Common myeloid progenitor, CD34-positive (primary cell): ENCODE data around the gene ZBTB8A.

Experiments used
- CTCF ChIA-PET: fragments of 350-600 bp; sonication (Branson Sonifier 250); formaldehyde crosslinking; loops from one replicate; lab custom pipeline; 2021; ENCODE audit warnings: antibody characterized with exemption; lab: Charles Lee
- POLR2A ChIA-PET: fragments of 350-600 bp; sonication (Branson Sonifier 250); formaldehyde crosslinking; loops from one replicate; lab custom pipeline; 2021; ENCODE audit warnings: antibody characterized with exemption; lab: Charles Lee
- DNase-seq, 3 donors: peaks; one replicate each; pipeline versions ENCODE4 v3.0.0 to v3.0.0-alpha.2; 2013
- H3K27ac ChIP-seq, 2 experiments: 1 replicate in 1 of 2; 2 replicates in 1 of 2; pipeline ENCODE4 v1.7.0; 2013; ENCODE audit warnings: inconsistent platforms in 2 of 2, low read length in 2 of 2, mild to moderate bottlenecking in 2 of 2, low read depth in 1 of 2, moderate library complexity in 1 of 2; ENCODE audit not compliant: severe bottlenecking in 2 of 2, insufficient read depth in 1 of 2, poor library complexity in 1 of 2
- H3K27me3 ChIP-seq, 5 experiments: replicated peaks in 2 of 5; 1 replicate in 3 of 5; 2 replicates in 2 of 5; pipeline versions ENCODE4 v1.6.1 to v1.7.0; 2013; ENCODE audit warnings: low read length in 4 of 5, mild to moderate bottlenecking in 2 of 5, moderate library complexity in 2 of 5, inconsistent platforms in 1 of 5; ENCODE audit not compliant: insufficient read depth in 5 of 5, control insufficient read depth in 4 of 5
- H3K36me3 ChIP-seq, 4 experiments: 1 replicate in 2 of 4; 2 replicates in 2 of 4; pipeline versions ENCODE4 v1.6.1 to v1.7.0; 2013; ENCODE audit warnings: low read length in 3 of 4, control low read depth in 1 of 4, mild to moderate bottlenecking in 1 of 4; ENCODE audit not compliant: control insufficient read depth in 4 of 4, insufficient read depth in 4 of 4
- H3K4me1 ChIP-seq, 4 experiments: 1 replicate in 3 of 4; 2 replicates in 1 of 4; pipeline versions ENCODE4 v1.6.1 to v1.7.1; 2013; ENCODE audit warnings: low read length in 3 of 4, mild to moderate bottlenecking in 3 of 4, control low read depth in 1 of 4, inconsistent platforms in 1 of 4, moderate library complexity in 1 of 4; ENCODE audit not compliant: control insufficient read depth in 4 of 4, insufficient read depth in 4 of 4; ENCODE audit errors: control extremely low read depth in 1 of 4
- H3K4me3 ChIP-seq, 7 experiments: 1 replicate in 4 of 7; 2 replicates in 3 of 7; pipeline versions ENCODE4 v1.5.1 to v1.7.0; 2013; ENCODE audit warnings: mild to moderate bottlenecking in 7 of 7, low read length in 6 of 7, moderate library complexity in 6 of 7, inconsistent platforms in 2 of 7, low read depth in 2 of 7, control low read depth in 1 of 7; ENCODE audit not compliant: insufficient read depth in 4 of 7, control insufficient read depth in 1 of 7; ENCODE audit errors: extremely low read depth in 1 of 7
- H3K9me3 ChIP-seq, 5 experiments: 1 replicate in 4 of 5; 2 replicates in 1 of 5; pipeline versions ENCODE4 v1.6.1 to v1.7.1; 2013; ENCODE audit warnings: low read length in 4 of 5, mild to moderate bottlenecking in 2 of 5, inconsistent platforms in 1 of 5, low read depth in 1 of 5, moderate library complexity in 1 of 5; ENCODE audit not compliant: control insufficient read depth in 4 of 5, insufficient read depth in 2 of 5; ENCODE audit errors: control extremely low read depth in 1 of 5
- WGBS: methylation state at CpG from one replicate; pipeline ENCODE4 v1.1.5; 2013; ENCODE audit not compliant: insufficient coverage; 5-methylcytosine and 5-hydroxymethylcytosine counted together

The ZBTB8A gene

GRCh38 chr1:32533792-32534327, 5.4 kb upstream of the ZBTB8A start:
- POLR2A ChIA-PET = interaction anchor here (0.6 to 0.9 kb wide), 4 partner anchors 9 to 139 kb away, joined by 3 to 5 read pairs (median 4); no protein-coding TSS in a partner anchor
- H3K27ac ChIP-seq = peak overlapping the region; percentile 57 to 79
- no peaks in the 10 kb centered on the region for H3K36me3 ChIP-seq
- H3K4me3 ChIP-seq = peak overlapping the region in 1 of 7 experiments; percentile 51
- peaks cover 25 to 62% (median 53%) of the 10 kb centered on the region in 4 experiments for H3K4me1 ChIP-seq
- H3K27me3 ChIP-seq = no peaks in the 10 kb centered on the region
- CTCF ChIA-PET = interaction anchor here (1.0 to 8.9 kb wide), 7 partner anchors 10 to 54 kb away, joined by 3 to 57 read pairs (median 3); no protein-coding TSS in a partner anchor
- peak; percentile 91 to 99 (median 97) for DNase-seq
- peaks cover 0 to 2% (median 0%) of the 10 kb centered on the region in 5 experiments for H3K9me3 ChIP-seq
- WGBS = 0% methylated on average over 2 of the region's 4 CpGs

GRCh38 chr1:32536117-32536516, 3.1 kb upstream of the ZBTB8A start:
- Histone ChIP-seq H3K36me3 (no peaks in the 10 kb centered on the region), H3K27ac (peak overlapping the region in 1 of 2 experiments; percentile 21), H3K4me1 (peaks cover 34 to 75% (median 67%) of the 10 kb centered on the region in 4 experiments), H3K9me3 (peaks cover 0 to 2% (median 0%) of the 10 kb centered on the region in 5 experiments), H3K4me3 (peak overlapping the region in 2 of 7 experiments; percentile 4 to 19), H3K27me3 (no peaks in the 10 kb centered on the region)
- CTCF ChIA-PET = interaction anchor here (1.0 to 8.9 kb wide), 3 partner anchors 17 to 84 kb away, joined by 3 to 57 read pairs (median 9); no protein-coding TSS in a partner anchor
- 7% methylated on average over 2 of the region's 4 CpGs for WGBS
- POLR2A ChIA-PET = interaction anchor here (0.6 to 1.0 kb wide), 2 partner anchors 11 to 87 kb away, joined by 4 to 6 read pairs; no protein-coding TSS in a partner anchor
- peak; percentile 29 to 73 (median 56) for DNase-seq

- H3K27me3 ChIP-seq = no peaks in the 10 kb centered on the region
- 60% methylated on average over 3 of the region's 3 CpGs for WGBS
- peak overlapping the region in 1 of 2 experiments; percentile 21 for H3K27ac ChIP-seq
- no peaks in the 10 kb centered on the region for H3K36me3 ChIP-seq
- CTCF ChIA-PET = interaction anchor here (2.6 to 8.9 kb wide), 2 partner anchors 17 to 83 kb away, joined by 9 to 57 read pairs; no protein-coding TSS in a partner anchor
- DNase-seq = peak in 2 of 3 donors; percentile 14 to 35
- peak overlapping the region in 2 of 7 experiments; percentile 16 to 29 for H3K4me3 ChIP-seq
- POLR2A ChIA-PET = interaction anchor here (1.0 kb wide), 1 partner anchor 12 kb away, joined by 6 read pairs; no protein-coding TSS in a partner anchor
- H3K4me1 ChIP-seq = peaks cover 37 to 82% (median 69%) of the 10 kb centered on the region in 4 experiments
- H3K9me3 ChIP-seq = no peaks in the 10 kb centered on the region
These were observed 2.5 kb upstream of the ZBTB8A start for GRCh38 chr1:32536764-32537163.

- Histone ChIP-seq H3K4me3 (peak overlapping the region; percentile 75 to 99 (median 91)), H3K4me1 (peaks cover 37 to 60% (median 51%) of the 10 kb centered on the region in 4 experiments), H3K27me3 (no peaks in the 10 kb centered on the region), H3K27ac (peak overlapping the region; percentile 68 to 73), H3K36me3 (no peaks in the 10 kb centered on the region), H3K9me3 (no peaks in the 10 kb centered on the region)
- under 1% methylated on average over 78 of the region's 102 CpGs for WGBS
- ChIA-PET CTCF (interaction anchor here (1.3 to 8.9 kb wide), 3 partner anchors 15 to 81 kb away, joined by 3 to 57 read pairs (median 4); no protein-coding TSS in a partner anchor), POLR2A (no interaction called here)
- DNase-seq = peak; percentile 31 to 68 (median 59)
These were observed 651 bp downstream of the ZBTB8A start for GRCh38 chr1:32539584-32540571.

- ChIA-PET CTCF (interaction anchor here (1.3 to 8.9 kb wide), 3 partner anchors 15 to 81 kb away, joined by 3 to 57 read pairs (median 4); no protein-coding TSS in a partner anchor), POLR2A (no interaction called here)
- Histone ChIP-seq H3K4me3 (peak overlapping the region in 6 of 7 experiments; percentile 58 to 99 (median 92)), H3K4me1 (peaks cover 35 to 60% (median 45%) of the 10 kb centered on the region in 4 experiments), H3K9me3 (no peaks in the 10 kb centered on the region), H3K27me3 (no peaks in the 10 kb centered on the region), H3K27ac (peak overlapping the region; percentile 68 to 73), H3K36me3 (no peaks in the 10 kb centered on the region)
- WGBS = 60% methylated on average over 1 of the region's 3 CpGs
- DNase-seq = peak in 2 of 3 donors; percentile 24 to 42
These were observed 1.4 kb downstream of the ZBTB8A start for GRCh38 chr1:32540605-32541004.

- H3K36me3 ChIP-seq = no peaks in the 10 kb centered on the region
- ChIA-PET POLR2A (interaction anchor here (0.6 kb wide), 1 partner anchor 20 kb away, joined by 3 read pairs; no protein-coding TSS in a partner anchor), CTCF (interaction anchor here (1.1 to 8.9 kb wide), 3 partner anchors 17 to 80 kb away, joined by 3 to 57 read pairs (median 4); no protein-coding TSS in a partner anchor)
- peak overlapping the region in 1 of 2 experiments; percentile 73 for H3K27ac ChIP-seq
- WGBS = 67% methylated on average over 1 of the region's 2 CpGs
- H3K27me3 ChIP-seq = no peaks in the 10 kb centered on the region
- H3K4me3 ChIP-seq = peak overlapping the region in 5 of 7 experiments; percentile 58 to 99 (median 91)
- DNase-seq = no peak
- H3K4me1 ChIP-seq = peaks cover 30 to 56% (median 40%) of the 10 kb centered on the region in 4 experiments
- H3K9me3 ChIP-seq = no peaks in the 10 kb centered on the region
These were observed 1.9 kb downstream of the ZBTB8A start for GRCh38 chr1:32541064-32541566.
